Mammary epithelial cell (primary cell): ENCODE results near the gene EEF1A1.

Source experiments
- EZH2 ChIP-seq: IDR thresholded peaks from 2 replicates; pipeline ENCODE4 v1.6.1; 2012; ENCODE audit warnings: low read length, inconsistent platforms, borderline replicate concordance
- TF ChIP-seq, protein P1 (sequence below), 2 donors: IDR thresholded peaks in 1 of 2; conservative IDR thresholded peaks in 1 of 2; 2 replicates each; pipeline ENCODE4 v1.5.1; 2011 to 2012; ENCODE audit warnings: inconsistent platforms in 2 of 2, low read length in 2 of 2, mild to moderate bottlenecking in 2 of 2, control low read depth in 1 of 2, low read depth in 1 of 2; ENCODE audit not compliant: insufficient read depth in 1 of 2; ENCODE audit errors: extremely low read depth in 1 of 2

DNA sequence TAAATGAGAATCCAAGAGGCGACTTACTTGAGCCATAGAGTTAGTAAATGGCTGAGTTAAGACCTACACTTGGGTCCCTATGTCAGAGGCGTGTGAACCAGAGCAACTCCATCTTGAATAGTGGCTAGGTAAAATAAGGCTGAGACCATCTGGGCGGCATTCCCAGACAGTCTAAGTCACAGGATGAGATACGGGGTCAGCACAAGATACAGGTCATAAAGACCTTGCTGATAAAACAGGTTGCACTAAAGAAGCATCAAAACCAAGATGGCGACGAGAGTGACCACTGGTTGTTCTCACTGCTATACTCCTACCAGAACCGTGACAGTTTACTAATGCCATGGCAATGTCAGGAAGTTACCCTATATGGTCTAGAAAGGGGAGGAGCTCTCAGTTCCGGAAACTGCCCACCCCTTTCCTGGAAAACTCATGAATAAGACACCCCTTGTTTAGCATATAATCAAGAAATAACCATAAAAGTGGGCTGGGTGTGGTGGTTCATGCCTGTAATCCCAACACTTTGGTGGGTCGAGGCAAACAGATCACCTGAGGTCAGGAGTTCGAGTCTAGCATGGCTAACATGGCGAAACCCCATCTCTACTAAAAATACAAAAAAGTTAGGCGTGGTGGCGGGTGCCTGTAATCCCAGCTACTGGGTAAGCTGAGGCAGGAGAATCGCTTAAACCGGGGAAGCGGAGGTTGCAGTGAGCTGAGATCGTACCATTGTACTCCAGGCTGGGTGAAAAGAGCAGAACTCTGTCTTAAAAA is 43.9 kb upstream of the EEF1A1 start:
- TF ChIP-seq, protein P1, sequence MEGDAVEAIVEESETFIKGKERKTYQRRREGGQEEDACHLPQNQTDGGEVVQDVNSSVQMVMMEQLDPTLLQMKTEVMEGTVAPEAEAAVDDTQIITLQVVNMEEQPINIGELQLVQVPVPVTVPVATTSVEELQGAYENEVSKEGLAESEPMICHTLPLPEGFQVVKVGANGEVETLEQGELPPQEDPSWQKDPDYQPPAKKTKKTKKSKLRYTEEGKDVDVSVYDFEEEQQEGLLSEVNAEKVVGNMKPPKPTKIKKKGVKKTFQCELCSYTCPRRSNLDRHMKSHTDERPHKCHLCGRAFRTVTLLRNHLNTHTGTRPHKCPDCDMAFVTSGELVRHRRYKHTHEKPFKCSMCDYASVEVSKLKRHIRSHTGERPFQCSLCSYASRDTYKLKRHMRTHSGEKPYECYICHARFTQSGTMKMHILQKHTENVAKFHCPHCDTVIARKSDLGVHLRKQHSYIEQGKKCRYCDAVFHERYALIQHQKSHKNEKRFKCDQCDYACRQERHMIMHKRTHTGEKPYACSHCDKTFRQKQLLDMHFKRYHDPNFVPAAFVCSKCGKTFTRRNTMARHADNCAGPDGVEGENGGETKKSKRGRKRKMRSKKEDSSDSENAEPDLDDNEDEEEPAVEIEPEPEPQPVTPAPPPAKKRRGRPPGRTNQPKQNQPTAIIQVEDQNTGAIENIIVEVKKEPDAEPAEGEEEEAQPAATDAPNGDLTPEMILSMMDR (conservative IDR thresholded peaks at IDR 0.05 in 1 of 2, IDR thresholded peaks at IDR 0.05 in 1 of 2; ENCODE audit: extremely low read depth in 1 of 2, insufficient read depth in 1 of 2, low read depth in 1 of 2, low read length in 2 of 2) = no peak
- no peak for TF ChIP-seq EZH2
